Hepatocyte (in vitro differentiated cells): ENCODE results near the gene FILIP1.

Experiments
- EZH2 ChIP-seq: fragments of 200-600 bp; sonication (generic); IDR thresholded peaks from 2 replicates; pipeline ENCODE4 v1.6.1; 2016; ENCODE audit warnings: antibody characterized with exemption, mild to moderate bottlenecking, borderline replicate concordance
- EZH2phosphoT487 ChIP-seq: fragments of 200-600 bp; sonication (generic); IDR thresholded peaks from one replicate; pipeline ENCODE4 v1.6.1; 2018; ENCODE audit warnings: antibody characterized with exemption, mild to moderate bottlenecking, low read depth, moderate library complexity; ENCODE audit not compliant: unreplicated experiment, severe bottlenecking
- TF ChIP-seq, protein P1 (sequence below): fragments of 200-600 bp; sonication (generic); IDR thresholded peaks from 2 replicates; pipeline ENCODE4 v1.5.1; 2016; ENCODE audit warnings: antibody characterized with exemption, mild to moderate bottlenecking; ENCODE audit not compliant: poor library complexity

DNA sequence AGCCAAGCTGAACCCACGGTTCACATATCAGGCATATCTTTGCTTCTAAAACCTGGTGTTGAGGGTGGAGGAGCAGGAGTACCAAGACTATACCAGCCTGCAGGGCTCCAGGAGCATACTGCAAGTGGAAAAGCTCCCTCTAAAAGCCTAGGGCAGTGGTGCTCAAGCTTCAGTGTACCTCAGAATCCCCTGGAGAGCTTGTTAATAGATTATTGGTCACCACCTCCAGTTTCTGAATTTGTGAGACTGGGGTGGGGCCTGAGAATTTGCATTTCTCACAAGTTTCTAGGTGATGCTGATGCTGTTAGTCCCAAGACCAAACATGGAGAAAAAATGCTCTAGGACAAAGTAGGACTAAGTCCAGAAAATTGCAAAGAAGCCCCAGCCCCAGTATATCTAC is 65.4 kb downstream of the FILIP1 start:
- TF ChIP-seq, protein P1, sequence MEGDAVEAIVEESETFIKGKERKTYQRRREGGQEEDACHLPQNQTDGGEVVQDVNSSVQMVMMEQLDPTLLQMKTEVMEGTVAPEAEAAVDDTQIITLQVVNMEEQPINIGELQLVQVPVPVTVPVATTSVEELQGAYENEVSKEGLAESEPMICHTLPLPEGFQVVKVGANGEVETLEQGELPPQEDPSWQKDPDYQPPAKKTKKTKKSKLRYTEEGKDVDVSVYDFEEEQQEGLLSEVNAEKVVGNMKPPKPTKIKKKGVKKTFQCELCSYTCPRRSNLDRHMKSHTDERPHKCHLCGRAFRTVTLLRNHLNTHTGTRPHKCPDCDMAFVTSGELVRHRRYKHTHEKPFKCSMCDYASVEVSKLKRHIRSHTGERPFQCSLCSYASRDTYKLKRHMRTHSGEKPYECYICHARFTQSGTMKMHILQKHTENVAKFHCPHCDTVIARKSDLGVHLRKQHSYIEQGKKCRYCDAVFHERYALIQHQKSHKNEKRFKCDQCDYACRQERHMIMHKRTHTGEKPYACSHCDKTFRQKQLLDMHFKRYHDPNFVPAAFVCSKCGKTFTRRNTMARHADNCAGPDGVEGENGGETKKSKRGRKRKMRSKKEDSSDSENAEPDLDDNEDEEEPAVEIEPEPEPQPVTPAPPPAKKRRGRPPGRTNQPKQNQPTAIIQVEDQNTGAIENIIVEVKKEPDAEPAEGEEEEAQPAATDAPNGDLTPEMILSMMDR = no peak
- TF ChIP-seq EZH2phosphoT487 (no peak), EZH2 (no peak)
